ENCODE results near the gene PTOV1.

DNA sequence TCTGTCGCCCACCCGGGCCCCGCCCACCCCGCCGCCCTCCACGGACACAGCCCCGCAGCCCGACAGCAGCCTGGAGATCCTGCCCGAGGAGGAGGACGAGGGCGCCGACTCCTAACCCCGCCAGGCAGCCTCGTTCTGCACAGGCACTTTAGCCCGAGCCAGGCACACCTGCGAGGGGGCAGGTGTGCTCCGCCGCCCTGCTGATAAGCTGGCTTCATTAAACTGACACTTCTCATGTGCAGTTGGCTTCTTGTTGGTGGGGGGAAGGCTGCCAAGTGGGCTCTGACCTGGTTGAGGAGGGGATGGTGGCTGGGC is 37.5 kb downstream of the PTOV1 start:
- TF ChIP-seq POLR2A (IDR thresholded peaks at IDR 0.05) = no peak
- TF ChIP-seq, protein P1, sequence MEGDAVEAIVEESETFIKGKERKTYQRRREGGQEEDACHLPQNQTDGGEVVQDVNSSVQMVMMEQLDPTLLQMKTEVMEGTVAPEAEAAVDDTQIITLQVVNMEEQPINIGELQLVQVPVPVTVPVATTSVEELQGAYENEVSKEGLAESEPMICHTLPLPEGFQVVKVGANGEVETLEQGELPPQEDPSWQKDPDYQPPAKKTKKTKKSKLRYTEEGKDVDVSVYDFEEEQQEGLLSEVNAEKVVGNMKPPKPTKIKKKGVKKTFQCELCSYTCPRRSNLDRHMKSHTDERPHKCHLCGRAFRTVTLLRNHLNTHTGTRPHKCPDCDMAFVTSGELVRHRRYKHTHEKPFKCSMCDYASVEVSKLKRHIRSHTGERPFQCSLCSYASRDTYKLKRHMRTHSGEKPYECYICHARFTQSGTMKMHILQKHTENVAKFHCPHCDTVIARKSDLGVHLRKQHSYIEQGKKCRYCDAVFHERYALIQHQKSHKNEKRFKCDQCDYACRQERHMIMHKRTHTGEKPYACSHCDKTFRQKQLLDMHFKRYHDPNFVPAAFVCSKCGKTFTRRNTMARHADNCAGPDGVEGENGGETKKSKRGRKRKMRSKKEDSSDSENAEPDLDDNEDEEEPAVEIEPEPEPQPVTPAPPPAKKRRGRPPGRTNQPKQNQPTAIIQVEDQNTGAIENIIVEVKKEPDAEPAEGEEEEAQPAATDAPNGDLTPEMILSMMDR (IDR thresholded peaks at IDR 0.05) = no peak

All from testis (tissue), 2 donors.